SK-MEL-5 (cell line): Measurements from ENCODE around the gene DDX51. TPM values are rescaled to one million over a fixed set of nuclear protein-coding genes. Genes with fewer than 3 reads are reported as not detected.

Source experiments
- DNase-seq: peaks from one replicate; pipeline ENCODE4 v3.0.0-alpha.2; 2016; ENCODE audit warnings: low read depth, low spot score
- in situ Hi-C: cut with HindIII; loops from 2 replicates; pipeline ENCODE4 v1.10.0; 2016; ENCODE audit warnings: low sequenced_read_pairs, high pct_unique_total_duplicates, low pct_unique_long_range_greater_than_20kb
- total RNA-seq: library from RNA; depleted of rRNA; stranded (reverse); fragments of >200 nt; shearing (Covaris generic); gene quantifications from 2 replicates; pipeline ENCODE4 v1.2.3, GENCODE V29; 2014

Gene DDX51
- total RNA-seq, 1 experiment from 2014 or later = 11.1 TPM

- DNase-seq = no peak
- in situ Hi-C loops = no loop called here
These were observed 27.3 kb upstream of the DDX51 start for GRCh38 chr12:132171293-132171967.

GRCh38 chr12:132170637-132171292, 26.6 kb upstream of the DDX51 start:
- no peak for DNase-seq
- in situ Hi-C loops = no loop called here

GRCh38 chr12:132170094-132170636, 26.0 kb upstream of the DDX51 start:
- in situ Hi-C loops = no loop called here
- DNase-seq = no peak

GRCh38 chr12:132169376-132169775, 25.3 kb upstream of the DDX51 start:
- in situ Hi-C loops = no loop called here
- no peak for DNase-seq

GRCh38 chr12:132168311-132169031, 24.4 kb upstream of the DDX51 start:
- no peak for DNase-seq
- in situ Hi-C loops = no loop called here

- DNase-seq = no peak
- in situ Hi-C loops = no loop called here
These were observed 23.6 kb upstream of the DDX51 start for GRCh38 chr12:132167611-132168310.

- in situ Hi-C loops = no loop called here
- no peak for DNase-seq
These were observed 22.9 kb upstream of the DDX51 start for GRCh38 chr12:132166801-132167591.

- no peak for DNase-seq
- in situ Hi-C loops = no loop called here
These were observed 22.0 kb upstream of the DDX51 start for GRCh38 chr12:132166093-132166492.

- DNase-seq = no peak
- in situ Hi-C loops = no loop called here
These were observed 21.5 kb upstream of the DDX51 start for GRCh38 chr12:132165584-132165983.

- in situ Hi-C loops = no loop called here
- no peak for DNase-seq
These were observed 20.3 kb upstream of the DDX51 start for GRCh38 chr12:132164426-132164825.

- DNase-seq = peak; percentile 19
- in situ Hi-C loops = no loop called here
These were observed 19.8 kb upstream of the DDX51 start for GRCh38 chr12:132163911-132164288.

- no peak for DNase-seq
These were observed 19.2 kb upstream of the DDX51 start for GRCh38 chr12:132163041-132163910.

GRCh38 chr12:132162508-132163031, 18.5 kb upstream of the DDX51 start:
- DNase-seq = no peak
- in situ Hi-C loops = no loop called here

More at GRCh38 chr12:132163041-132163910, 19.2 kb upstream of the DDX51 start:
- in situ Hi-C loops = no loop called here

GRCh38 chr12:132161796-132162507, 17.8 kb upstream of the DDX51 start:
- no peak for DNase-seq
- in situ Hi-C loops = no loop called here

- DNase-seq = peak; percentile 26
- in situ Hi-C loops = no loop called here
These were observed 17.1 kb upstream of the DDX51 start for GRCh38 chr12:132161036-132161781.
